Upper lobe of left lung (tissue), 4 donors: ENCODE measurements around the gene DTL.

Experiments used
- CTCF ChIP-seq, 6 experiments: fragments of 450-650 bp in 4 of 6; fragments of 200-600 bp in 2 of 6; sonication (generic) in 2 of 6; IDR thresholded peaks; one replicate each; pipeline ENCODE4 v1.5.1; 2016 to 2019; ENCODE audit warnings: antibody characterized with exemption in 6 of 6
- POLR2A ChIP-seq, 4 donors: fragments of 450-650 bp; IDR thresholded peaks; one replicate each; pipeline ENCODE4 v1.5.1; 2016 to 2017; ENCODE audit warnings: antibody characterized with exemption in 4 of 4, mild to moderate bottlenecking in 2 of 4

GRCh38 chr1:212138457-212138856, 102.9 kb downstream of the DTL start:
- TF ChIP-seq CTCF (IDR thresholded peaks at IDR 0.05) (peak in 5 of 6 experiments; percentile 15 to 40 (median 26)), POLR2A (IDR thresholded peaks at IDR 0.05) (no peak)
